Activated CD8-positive, alpha-beta memory T cell treated with anti-CD3 and anti-CD28 coated beads, Interleukin-2, amount 50 U/mL, for 4 hours (primary cell): ENCODE data around the gene MAPK11.
A peak's percentile ranks its signal among the peaks of the same experiment; 100 is the strongest.

Experiments
- DNase-seq: peaks from one replicate; pipeline ENCODE4 v3.0.0-alpha.2; 2020

The MAPK11 gene

DNA sequence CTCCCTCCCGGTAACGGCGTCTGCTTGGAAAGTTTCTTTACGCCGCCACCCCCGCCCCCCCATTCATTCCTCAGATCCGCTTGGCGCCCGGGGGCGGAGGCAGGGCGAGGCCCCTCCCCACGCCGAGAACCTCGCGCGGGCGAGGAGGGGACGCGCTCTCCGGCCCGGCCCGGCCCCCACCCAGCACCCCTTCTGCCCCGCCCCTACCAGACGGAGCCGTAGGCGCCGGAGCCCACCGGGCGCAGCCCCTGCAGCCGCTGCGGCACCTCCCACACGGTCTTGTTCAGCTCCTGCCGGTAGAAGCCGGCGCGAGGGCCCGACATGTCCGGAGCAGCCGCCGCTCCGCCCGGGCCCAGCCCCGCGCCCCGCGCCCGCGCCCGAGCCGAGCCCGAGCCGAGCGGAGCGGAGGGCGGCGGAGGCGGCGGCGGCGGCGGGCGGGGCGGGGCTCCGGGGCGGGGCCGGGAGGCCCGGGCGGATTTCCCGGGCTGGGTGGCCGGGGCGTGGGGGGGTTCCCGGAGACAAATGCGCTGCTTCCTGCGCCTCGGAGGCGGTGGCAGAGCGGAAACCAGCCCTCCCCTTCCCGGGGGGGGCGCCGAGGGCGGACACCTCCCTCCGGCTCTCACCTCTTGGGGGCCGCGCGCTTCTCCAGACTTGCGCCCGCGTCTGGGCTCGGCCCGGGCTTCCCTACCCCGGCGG is at the start of gene MAPK11:
TSS of gene MAPK11 (minus strand) at position 411 of the 696 bp plus-strand sequence. CDS start at position 323, 88 bp downstream.
- peak; percentile 72 for DNase-seq

DNA sequence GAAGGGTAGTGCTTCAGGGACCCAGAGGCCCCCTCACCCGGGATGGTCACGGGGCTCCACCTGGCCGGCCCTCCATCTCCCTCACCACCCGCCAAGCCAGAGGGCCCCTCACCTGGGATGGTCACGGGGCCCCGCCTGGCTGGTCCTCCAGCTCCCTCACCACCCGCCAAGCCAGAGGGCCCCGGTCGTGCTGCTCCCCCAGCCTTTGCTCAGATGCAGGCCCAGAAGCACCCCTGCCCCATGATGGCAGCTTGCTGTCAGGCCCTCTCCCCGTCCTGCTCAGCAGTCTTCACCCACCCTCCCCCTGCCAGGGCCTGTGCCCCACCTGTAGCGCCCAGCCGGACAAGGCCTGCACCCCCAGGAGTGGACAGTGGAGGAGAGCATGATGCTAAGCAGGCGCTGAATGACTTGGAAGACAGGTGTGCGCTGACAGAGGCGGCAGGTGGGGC is 49.3 kb upstream of the MAPK11 start:
- no peak for DNase-seq

DNA sequence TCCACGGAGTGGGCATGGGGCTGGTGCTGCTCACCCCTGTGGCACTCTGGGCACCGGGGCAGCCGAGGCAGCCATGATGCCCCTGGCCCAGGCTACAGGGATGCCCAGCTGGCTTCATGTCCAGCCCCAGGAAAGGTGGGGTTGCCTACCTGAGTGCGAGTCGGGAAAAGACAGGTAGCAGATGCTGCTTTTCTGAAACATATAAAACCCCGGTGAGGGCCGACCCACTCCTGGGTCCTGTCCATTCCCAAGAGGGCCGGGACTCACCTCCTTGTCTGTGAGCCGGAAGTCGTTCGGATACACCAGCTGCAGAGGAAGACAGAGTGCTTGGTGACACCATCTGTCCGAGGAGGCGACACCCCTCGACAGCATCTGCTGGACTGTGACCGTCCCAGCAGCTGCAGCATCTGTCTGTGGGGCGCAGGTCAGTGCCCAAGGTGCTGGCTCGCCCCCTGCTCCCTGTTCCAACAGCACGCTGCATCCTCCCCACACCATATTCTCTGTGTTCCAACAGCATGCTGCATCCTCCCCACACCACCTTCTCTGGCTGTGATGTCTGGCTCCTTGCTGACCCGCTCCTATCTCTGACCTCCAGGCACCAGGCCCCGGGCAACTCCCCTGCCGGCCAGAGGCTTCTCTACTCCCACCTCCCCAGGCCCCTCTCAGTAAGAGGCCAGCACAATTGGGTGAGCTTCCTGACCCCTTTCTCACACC is 48.7 kb upstream of the MAPK11 start:
- no peak for DNase-seq

DNA sequence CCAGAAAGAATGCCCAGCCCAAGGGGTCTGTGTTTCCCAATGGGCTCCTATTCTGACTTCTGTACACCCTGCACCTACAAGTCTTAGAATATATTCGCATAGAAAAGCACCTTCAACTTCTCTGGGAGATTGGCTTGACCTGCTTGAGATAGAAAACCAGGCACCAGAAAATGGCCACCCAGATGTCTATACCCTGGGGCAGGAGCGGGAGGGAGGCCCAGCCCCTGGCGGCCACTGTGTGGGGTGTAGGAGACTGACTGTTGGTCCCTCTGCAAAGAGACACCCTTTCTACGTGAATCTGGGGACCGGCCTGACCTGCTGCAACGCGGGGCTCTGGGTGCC is 48.1 kb upstream of the MAPK11 start:
- no peak for DNase-seq

GRCh38 chr22:50317674-50318073 is 47.5 kb upstream of the MAPK11 start:
- DNase-seq: no peak

GRCh38 chr22:50317178-50317577 is 47.0 kb upstream of the MAPK11 start:
- DNase-seq: no peak

- DNase-seq: no peak
These were observed 46.2 kb upstream of the MAPK11 start for GRCh38 chr22:50316114-50317065.

- no peak for DNase-seq
These were observed 45.3 kb upstream of the MAPK11 start for GRCh38 chr22:50315289-50316113.

- DNase-seq: peak; percentile 68
These were observed 44.5 kb upstream of the MAPK11 start for GRCh38 chr22:50314455-50315288.

- no peak for DNase-seq
These were observed 43.9 kb upstream of the MAPK11 start for GRCh38 chr22:50314081-50314454.

GRCh38 chr22:50313600-50313999 is 43.4 kb upstream of the MAPK11 start:
- DNase-seq: no peak

DNA sequence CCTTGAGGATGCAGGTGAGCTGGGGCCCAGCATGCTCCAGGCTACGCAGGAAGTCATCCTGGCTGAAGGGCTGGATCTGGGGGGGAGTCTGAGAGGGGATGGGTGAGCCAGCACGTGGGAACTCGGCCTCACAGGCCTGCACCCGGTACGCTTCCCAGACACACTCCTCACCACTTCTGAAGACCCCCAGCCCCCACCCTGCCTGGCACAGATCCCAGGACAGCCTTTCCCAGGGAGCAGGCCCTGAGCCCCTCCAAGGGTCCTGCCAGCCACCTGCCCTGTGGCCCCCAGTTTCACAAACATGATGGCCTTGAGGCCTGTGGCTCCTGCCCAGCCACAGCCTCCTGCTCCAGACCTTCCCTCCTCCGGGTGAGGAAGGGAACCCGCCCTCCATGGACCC is 42.8 kb upstream of the MAPK11 start:
- DNase-seq: no peak

GRCh38 chr22:50312371-50312770 is 42.2 kb upstream of the MAPK11 start:
- DNase-seq: no peak

- DNase-seq: no peak
These were observed 41.6 kb upstream of the MAPK11 start for GRCh38 chr22:50311606-50312351.

- no peak for DNase-seq
These were observed 40.8 kb upstream of the MAPK11 start for GRCh38 chr22:50310949-50311444.

- DNase-seq: no peak
These were observed 40.0 kb upstream of the MAPK11 start for GRCh38 chr22:50310031-50310722.

GRCh38 chr22:50309601-50309991 is 39.4 kb upstream of the MAPK11 start:
- DNase-seq: no peak

- DNase-seq: no peak
These were observed 38.9 kb upstream of the MAPK11 start for GRCh38 chr22:50308986-50309600.

DNA sequence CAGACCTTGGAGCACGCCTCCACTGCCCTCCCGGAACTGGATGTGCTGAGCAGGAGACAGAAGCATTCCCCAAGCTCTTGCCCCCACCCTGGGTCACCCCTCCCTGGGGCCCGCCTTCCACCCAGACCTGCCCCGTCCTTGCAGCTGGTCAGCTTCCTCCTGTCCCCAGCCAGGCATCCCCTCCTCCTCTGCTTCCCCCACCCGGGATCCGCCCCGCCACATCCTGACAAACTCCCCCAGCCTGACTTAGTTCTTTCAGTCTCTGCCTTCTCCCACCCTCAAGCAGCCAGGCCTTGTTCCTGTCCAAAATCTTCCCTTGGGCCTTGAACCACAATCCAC is 38.4 kb upstream of the MAPK11 start:
- no peak for DNase-seq
